ENCODE data around the gene INPP5K.

- TF ChIP-seq CTCF (IDR thresholded peaks at IDR 0.05 in 8 of 11, conservative IDR thresholded peaks at IDR 0.05 in 3 of 11) (no peak), POLR2A (IDR thresholded peaks at IDR 0.05) (peak in 1 of 3 donors; percentile 43)
Observed at GRCh38 chr17:1490643-1491442, 25.6 kb downstream of the INPP5K start.
